Measurements from ENCODE around the gene CDKN1C. TPM values are rescaled to one million over a fixed set of nuclear protein-coding genes. Genes with fewer than 3 reads are reported as not detected.

CDKN1C gene
- total and polyA plus RNA-seq, 2 of the 8 experiments (the other 6 are each of a cell fraction or from before 2014, with no cell fraction given), result 12.8 to 14.1 TPM

DNA sequence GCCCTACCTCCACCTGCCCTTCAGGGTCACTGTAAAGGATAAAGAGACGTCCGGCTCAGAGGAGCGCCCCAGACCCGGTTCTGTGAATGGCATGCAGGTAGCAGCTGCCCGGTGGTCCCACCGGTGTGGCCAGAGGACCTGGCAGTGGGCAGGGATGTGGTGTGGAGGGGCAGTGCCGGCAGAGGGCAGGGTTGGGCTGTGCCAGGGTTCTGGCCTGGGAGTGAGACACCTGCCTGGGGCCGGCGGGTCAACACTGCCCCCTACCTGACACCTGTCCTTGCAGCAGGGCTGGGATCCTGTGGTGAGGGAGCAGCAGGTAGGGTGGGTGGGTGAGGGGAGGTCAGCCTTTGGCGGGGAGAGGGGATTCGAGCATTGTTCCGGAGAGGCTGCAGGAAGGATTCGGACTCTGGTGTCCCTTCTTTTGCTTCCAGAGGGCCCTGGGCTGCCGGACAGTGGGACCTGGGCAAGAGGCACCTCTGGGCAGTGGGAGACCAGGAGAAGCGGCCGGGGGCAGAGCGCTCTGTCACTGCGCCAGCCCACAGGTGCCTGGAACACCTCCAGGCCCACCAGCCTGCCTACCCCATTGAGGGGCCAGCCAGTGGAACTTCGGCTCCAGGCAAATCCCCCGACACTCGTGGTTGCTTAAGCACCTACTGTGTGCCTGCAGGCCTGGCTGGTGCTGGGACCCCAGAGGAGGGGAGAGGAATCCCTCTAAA lies 45.3 kb upstream of the CDKN1C start:
- Histone ChIP-seq H2AFZ (ENCODE audit: low read length) (no peak overlapping the region), H2BK20ac (ENCODE audit: low read length) (no peak overlapping the region; the same call in 1 of the 2 replicates), H4K5ac (ENCODE audit: insufficient read length, low read depth, low read length) (no peak overlapping the region), H3K18ac (ENCODE audit: extremely low read depth, low read length) (peak overlapping the region; percentile 71), H2BK5ac (ENCODE audit: low read depth, low read length) (0 out of 2 replicates have a peak overlapping the region, but pooled peaks have one; percentile 12), H3K9me3 (ENCODE audit: insufficient read depth in 2 of 2, low read depth in 1 of 2, low read length in 1 of 2) (no peaks in the 10 kb centered on the region), H3K23ac (ENCODE audit: insufficient read length) (no peak overlapping the region), H2AK5ac (ENCODE audit: low read depth, low read length) (no peak overlapping the region), H3K79me1 (ENCODE audit: low read depth, low read length) (no peaks in the 10 kb centered on the region), H3K4me2 (ENCODE audit: insufficient read depth in 1 of 2, low read depth in 2 of 2, low read length in 2 of 2) (peak overlapping the region; percentile 72 to 88), H2BK15ac (ENCODE audit: low read length) (peak overlapping the region; percentile 81; the same call in 1 of the 2 replicates), H3K4me1 (replicated peaks in 1 of 4; ENCODE audit: control insufficient read depth in 3 of 4, insufficient read depth in 4 of 4, low read length in 3 of 4) (peaks cover 0 to 13% (median 5%) of the 10 kb centered on the region in 4 experiments; a peak in 6 of 7 replicates), H3K36me3 (ENCODE audit: control insufficient read depth in 2 of 4, insufficient read depth in 4 of 4, low read length in 3 of 4) (no peaks in the 10 kb centered on the region), H3K27me3 (replicated peaks in 1 of 4; ENCODE audit: control insufficient read depth in 3 of 4, extremely low read depth in 1 of 4, insufficient read depth in 3 of 4, low read length in 3 of 4) (peaks cover 25 to 39% (median 37%) of the 10 kb centered on the region in 4 experiments), H2BK12ac (ENCODE audit: low read depth, low read length) (peak overlapping the region; percentile 84; the same call in 1 of the 2 replicates), H3K23me2 (ENCODE audit: low read depth, low read length) (peaks cover 8% of the 10 kb centered on the region; the same call in 1 of the 2 replicates), H4K20me1 (replicated peaks in 1 of 2; ENCODE audit: control insufficient read depth in 1 of 2, insufficient read depth in 2 of 2, low read length in 2 of 2) (peaks cover 4 to 9% of the 10 kb centered on the region in 2 experiments), H2BK120ac (replicated peaks; ENCODE audit: low read depth, low read length) (no peak overlapping the region), H3K4ac (replicated peaks; ENCODE audit: insufficient read length, low read depth, low read length) (peak overlapping the region; percentile 23), H4K8ac (ENCODE audit: extremely low read depth, insufficient read depth, low read length) (no peak overlapping the region; the same call in 1 of the 2 replicates), H3K56ac (replicated peaks; ENCODE audit: insufficient read length, low read depth, low read length) (no peak overlapping the region), H3K79me2 (ENCODE audit: control insufficient read depth in 1 of 2, insufficient read depth in 2 of 2, low read length in 2 of 2) (no peaks in the 10 kb centered on the region), H4K91ac (replicated peaks; ENCODE audit: insufficient read length, low read length) (peak overlapping the region; percentile 42), H3K27ac (ENCODE audit: low read depth, low read length) (no peak overlapping the region), H3K14ac (ENCODE audit: insufficient read length) (no peak overlapping the region), H3K4me3 (ENCODE audit: extremely low read depth in 1 of 4, insufficient read depth in 2 of 4, low read depth in 3 of 4, low read length in 4 of 4) (peak overlapping the region in 3 of 4 experiments; percentile 26 to 56 (median 38); a peak in 6 of 8 replicates), H3K9ac (replicated peaks in 1 of 4; ENCODE audit: extremely low read depth in 1 of 4, low read depth in 3 of 4, low read length in 3 of 4) (no peak overlapping the region)
- WGBS, 2 experiments (ENCODE audit: extremely low coverage in 1 of 2, insufficient coverage in 1 of 2, insufficient read length in 1 of 2, insufficient replicate concordance in 2 of 2, low coverage in 1 of 2, low lambda C conversion rate in 2 of 2, missing lambda C conversion rate in 1 of 2), result 28% methylated on average over 16 of the region's 21 CpGs; no CpG with 5 or more reads in 1 of the 2 experiments
- DNase-seq (ENCODE audit: low read depth in 1 of 2, low spot score in 2 of 2) (peak; percentile 83 to 97), FAIRE-seq (no peak)
- CTCF ChIA-PET (ENCODE audit: partially characterized antibody), result interaction anchor here (0.6 to 9.4 kb wide), 25 partner anchors 8 to 405 kb away, joined by 3 to 129 read pairs (median 5); partner anchors contain the start of gene CDKN1C
- POLR2A ChIA-PET (ENCODE audit: partially characterized antibody), result interaction anchor here (0.9 to 3.1 kb wide), 9 partner anchors 8 to 398 kb away, joined by 3 to 17 read pairs (median 8); partner anchors contain the start of genes CARS1 and CDKN1C
- TF ChIP-seq RAD21 (IDR thresholded peaks at IDR 0.05 in 1 of 2, conservative IDR thresholded peaks at IDR 0.05 in 1 of 2; ENCODE audit: low read depth in 2 of 2, low read length in 2 of 2) (peak; percentile 93), SIRT6 (IDR thresholded peaks at IDR 0.05; ENCODE audit: low read length) (no peak), POLR2AphosphoS5 (IDR thresholded peaks at IDR 0.05; ENCODE audit: low read depth, low read length) (peak; percentile 36; the same call in 1 of the 2 replicates), TAF1 (IDR thresholded peaks at IDR 0.05; ENCODE audit: low read depth, low read length) (0 out of 2 replicates have a peak, but pooled peaks have one; percentile 4), POU5F1 (IDR thresholded peaks at IDR 0.05; ENCODE audit: low read depth, low read length) (no peak), CREB1 (IDR thresholded peaks at IDR 0.05) (peak; percentile 63; the same call in 1 of the 2 replicates), TCF12 (IDR thresholded peaks at IDR 0.05; ENCODE audit: low read depth, low read length) (peak; percentile 87; the same call in 1 of the 2 replicates), TAF7 (optimal IDR thresholded peaks at IDR 0.05; ENCODE audit: borderline replicate concordance, low read depth, low read length) (peak; percentile 83), CHD2 (IDR thresholded peaks at IDR 0.05; ENCODE audit: low read length) (peak; percentile 56; the same call in 1 of the 2 replicates), KDM4A (IDR thresholded peaks at IDR 0.05; ENCODE audit: low read depth, low read length, severe bottlenecking) (no peak), SIN3A (conservative IDR thresholded peaks at IDR 0.05 in 1 of 2, IDR thresholded peaks at IDR 0.05 in 1 of 2; ENCODE audit: low read depth in 1 of 2, low read length in 2 of 2) (0 out of 4 replicates have a peak, but pooled peaks of 1 of the 2 experiments have one; percentile 51)

All from H1 (cell line).